ENCODE data around the gene TBC1D22A. TPM values are rescaled to one million over a fixed set of nuclear protein-coding genes. Genes with fewer than 3 reads are reported as not detected.

Gene TBC1D22A, protein sequence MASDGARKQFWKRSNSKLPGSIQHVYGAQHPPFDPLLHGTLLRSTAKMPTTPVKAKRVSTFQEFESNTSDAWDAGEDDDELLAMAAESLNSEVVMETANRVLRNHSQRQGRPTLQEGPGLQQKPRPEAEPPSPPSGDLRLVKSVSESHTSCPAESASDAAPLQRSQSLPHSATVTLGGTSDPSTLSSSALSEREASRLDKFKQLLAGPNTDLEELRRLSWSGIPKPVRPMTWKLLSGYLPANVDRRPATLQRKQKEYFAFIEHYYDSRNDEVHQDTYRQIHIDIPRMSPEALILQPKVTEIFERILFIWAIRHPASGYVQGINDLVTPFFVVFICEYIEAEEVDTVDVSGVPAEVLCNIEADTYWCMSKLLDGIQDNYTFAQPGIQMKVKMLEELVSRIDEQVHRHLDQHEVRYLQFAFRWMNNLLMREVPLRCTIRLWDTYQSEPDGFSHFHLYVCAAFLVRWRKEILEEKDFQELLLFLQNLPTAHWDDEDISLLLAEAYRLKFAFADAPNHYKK
- total RNA-seq = 9.4 and 14.8 TPM in 2 replicates

DNA sequence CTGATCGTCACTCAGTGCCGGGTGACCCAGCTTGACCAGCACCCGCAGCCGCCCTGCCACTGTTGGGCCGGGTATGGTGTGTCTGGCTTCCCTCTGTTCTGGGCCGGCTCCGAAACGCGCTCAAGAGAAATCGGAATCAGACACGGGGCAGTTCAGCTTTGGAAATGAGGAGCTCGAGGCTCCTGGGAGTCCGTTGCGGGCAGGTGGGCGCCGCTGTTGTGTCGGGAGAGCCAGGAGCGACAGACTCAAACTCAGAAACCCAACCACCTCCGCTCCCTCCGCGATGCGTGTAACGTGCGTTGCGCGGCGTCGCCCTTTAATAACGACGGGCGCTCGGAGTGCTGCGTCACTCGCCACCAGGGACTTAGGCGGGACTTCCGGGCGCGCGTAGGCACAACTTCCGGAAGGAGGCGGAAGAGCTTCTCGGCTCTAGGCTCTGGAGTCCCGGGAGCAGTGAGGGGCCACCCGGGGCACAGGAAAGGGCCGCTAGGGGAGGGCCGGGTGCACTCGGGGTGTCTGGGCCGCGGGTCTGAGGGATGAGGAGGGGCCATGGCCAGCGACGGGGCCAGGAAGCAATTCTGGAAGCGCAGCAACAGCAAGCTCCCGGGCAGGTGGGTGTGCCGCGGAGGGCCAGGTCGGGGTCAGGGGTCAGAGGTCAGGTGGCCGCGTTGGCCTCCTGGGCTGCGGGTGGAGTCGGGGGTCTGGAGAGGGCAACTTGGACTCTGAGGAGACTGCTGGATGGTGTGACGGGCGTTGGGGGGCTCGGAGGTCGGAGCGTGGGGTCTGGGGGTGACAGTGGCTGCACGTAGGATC, at the start of gene TBC1D22A:
Gene TBC1D22A (plus strand): TSS at position 413 of the 813 bp plus-strand sequence. CDS start 137 bp downstream, at position 550.

DNA sequence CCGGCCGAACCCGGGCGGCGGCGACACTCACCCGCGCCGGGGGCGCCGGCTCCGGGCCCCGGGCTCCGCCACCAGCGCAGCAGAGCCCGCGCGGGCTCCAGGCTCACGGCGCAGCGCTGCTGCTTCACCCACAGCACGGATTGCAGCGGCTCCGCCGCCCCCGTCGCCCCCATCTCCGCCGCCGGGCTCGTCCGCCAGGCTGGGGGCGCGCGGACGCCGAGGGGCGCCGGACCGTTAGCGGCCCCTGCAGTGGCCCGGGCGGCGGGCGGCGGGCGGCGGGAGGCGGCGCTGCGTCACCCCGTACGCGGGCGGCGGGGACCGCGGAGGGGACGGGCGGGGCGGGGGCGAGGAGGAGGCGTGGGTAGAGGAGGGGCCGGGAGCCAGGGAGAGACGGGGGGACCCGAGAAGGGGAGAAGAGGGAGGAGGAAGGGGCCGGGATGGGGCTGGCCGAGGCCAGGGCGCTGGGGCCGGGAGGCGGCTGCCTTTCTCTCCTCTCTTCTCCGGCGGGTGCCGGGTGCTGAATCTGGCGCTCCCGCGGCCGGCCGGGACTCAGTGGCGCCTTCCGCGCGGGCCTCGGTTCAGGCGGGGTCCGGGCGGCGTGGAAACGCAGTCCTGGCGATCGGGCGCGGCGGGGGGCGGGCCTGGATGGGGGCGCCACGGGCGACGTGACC, 24.3 kb upstream of the TBC1D22A start, which contains the start of gene CERK:
Gene CERK (minus strand): TSS at position 277 of the 671 bp plus-strand sequence. CDS start 104 bp downstream, at position 173.

Other genes starting within 250 kb of the TBC1D22A start
- gene CELSR1, start 225.0 kb upstream of the TBC1D22A start, total RNA-seq = 0.14 and 0.65 TPM in 2 replicates
- 31.6 and 60.1 TPM in 2 replicates for gene GRAMD4, start 142.3 kb upstream of the TBC1D22A start, total RNA-seq
- gene CERK, start 24.4 kb upstream of the TBC1D22A start, total RNA-seq = 31.9 and 52.9 TPM in 2 replicates